Muscle layer of duodenum (tissue), 2 donors: ENCODE measurements around the gene TIRAP.
A peak's percentile ranks its signal among the peaks of the same experiment; 100 is the strongest.

Experiments used
- H3K27ac ChIP-seq: one replicate; pipeline ENCODE4 v1.7.0; 2013; ENCODE audit warnings: mild to moderate bottlenecking, low read length
- H3K27me3 ChIP-seq: one replicate; pipeline ENCODE4 v1.7.0; 2013; ENCODE audit warnings: low read depth, mild to moderate bottlenecking, control low read depth, low read length
- H3K36me3 ChIP-seq, 2 donors: one replicate each; pipeline ENCODE4 v1.7.0; 2013; ENCODE audit warnings: low read length in 2 of 2, control low read depth in 1 of 2, mild to moderate bottlenecking in 1 of 2; ENCODE audit not compliant: insufficient read depth in 2 of 2, control insufficient read depth in 1 of 2
- H3K4me1 ChIP-seq, 2 donors: one replicate each; pipeline ENCODE4 v1.7.0; 2013; ENCODE audit warnings: low read length in 2 of 2, mild to moderate bottlenecking in 2 of 2, control low read depth in 1 of 2, moderate library complexity in 1 of 2; ENCODE audit not compliant: insufficient read depth in 2 of 2, control insufficient read depth in 1 of 2
- H3K4me3 ChIP-seq, 2 donors: one replicate each; pipeline ENCODE4 v1.7.0; 2013; ENCODE audit warnings: low read length in 2 of 2, low read depth in 1 of 2, mild to moderate bottlenecking in 1 of 2
- H3K9me3 ChIP-seq, 2 donors: one replicate each; pipeline ENCODE4 v1.7.0; 2013; ENCODE audit warnings: low read length in 2 of 2, control low read depth in 1 of 2, mild to moderate bottlenecking in 1 of 2; ENCODE audit not compliant: control insufficient read depth in 1 of 2
- donor health status: healthy.

TIRAP gene

GRCh38 chr11:126310200-126310991 is 27.5 kb downstream of the TIRAP start:
- H3K4me1 ChIP-seq = peaks cover 3 to 13% of the 10 kb centered on the region in 2 donors
- no peaks in the 10 kb centered on the region for H3K27me3 ChIP-seq
- H3K36me3 ChIP-seq = no peaks in the 10 kb centered on the region
- H3K4me3 ChIP-seq = no peak overlapping the region
- no peaks in the 10 kb centered on the region for H3K9me3 ChIP-seq
- H3K27ac ChIP-seq = no peak overlapping the region

GRCh38 chr11:126310992-126311310 is 28.1 kb downstream of the TIRAP start:
- no peak overlapping the region for H3K4me3 ChIP-seq
- no peak overlapping the region for H3K27ac ChIP-seq
- peaks cover 3 to 13% of the 10 kb centered on the region in 2 donors for H3K4me1 ChIP-seq
- no peaks in the 10 kb centered on the region for H3K9me3 ChIP-seq
- H3K27me3 ChIP-seq = no peaks in the 10 kb centered on the region
- no peaks in the 10 kb centered on the region for H3K36me3 ChIP-seq

- Histone ChIP-seq H3K27ac (no peak overlapping the region), H3K4me3 (no peak overlapping the region), H3K36me3 (no peaks in the 10 kb centered on the region), H3K9me3 (no peaks in the 10 kb centered on the region), H3K27me3 (no peaks in the 10 kb centered on the region), H3K4me1 (peaks cover 3 to 13% of the 10 kb centered on the region in 2 donors)
Observed at GRCh38 chr11:126311401-126312291, 28.8 kb downstream of the TIRAP start.

- Histone ChIP-seq H3K36me3 (no peaks in the 10 kb centered on the region), H3K27ac (no peak overlapping the region)
Observed at GRCh38 chr11:126312961-126313360, 30.1 kb downstream of the TIRAP start.

GRCh38 chr11:126313826-126314225 is 30.9 kb downstream of the TIRAP start:
- no peak overlapping the region for H3K4me3 ChIP-seq
- peaks cover 0 to 4% of the 10 kb centered on the region in 2 donors for H3K36me3 ChIP-seq
- no peaks in the 10 kb centered on the region for H3K27me3 ChIP-seq
- H3K9me3 ChIP-seq = no peaks in the 10 kb centered on the region
- peaks cover 17 to 27% of the 10 kb centered on the region in 2 donors for H3K4me1 ChIP-seq
- H3K27ac ChIP-seq = no peak overlapping the region

More at GRCh38 chr11:126312961-126313360, 30.1 kb downstream of the TIRAP start:
- Histone ChIP-seq H3K4me1 (peaks cover 9 to 20% of the 10 kb centered on the region in 2 donors), H3K27me3 (no peaks in the 10 kb centered on the region), H3K9me3 (no peaks in the 10 kb centered on the region), H3K4me3 (no peak overlapping the region)

GRCh38 chr11:126317432-126317755 is 34.5 kb downstream of the TIRAP start:
- H3K36me3 ChIP-seq = peaks cover 0 to 4% of the 10 kb centered on the region in 2 donors
- H3K9me3 ChIP-seq = no peaks in the 10 kb centered on the region
- H3K27me3 ChIP-seq = no peaks in the 10 kb centered on the region
- peak overlapping the region in 1 of 2 donors; percentile 39 for H3K4me3 ChIP-seq
- H3K27ac ChIP-seq = peak overlapping the region; percentile 71
- peaks cover 22 to 28% of the 10 kb centered on the region in 2 donors for H3K4me1 ChIP-seq

GRCh38 chr11:126317756-126318573 is 35.1 kb downstream of the TIRAP start:
- Histone ChIP-seq H3K9me3 (no peaks in the 10 kb centered on the region), H3K4me1 (peaks cover 22 to 28% of the 10 kb centered on the region in 2 donors), H3K27ac (peak overlapping the region; percentile 71), H3K27me3 (no peaks in the 10 kb centered on the region), H3K36me3 (peaks cover 0 to 4% of the 10 kb centered on the region in 2 donors), H3K4me3 (peak overlapping the region in 1 of 2 donors; percentile 39)

- H3K4me3 ChIP-seq = peak overlapping the region in 1 of 2 donors; percentile 39
Observed at GRCh38 chr11:126318574-126319373, 35.9 kb downstream of the TIRAP start.

GRCh38 chr11:126319374-126319740 is 36.5 kb downstream of the TIRAP start:
- Histone ChIP-seq H3K27ac (peak overlapping the region; percentile 71), H3K27me3 (no peaks in the 10 kb centered on the region), H3K9me3 (no peaks in the 10 kb centered on the region), H3K4me3 (no peak overlapping the region), H3K36me3 (peaks cover 0 to 4% of the 10 kb centered on the region in 2 donors), H3K4me1 (peaks cover 22 to 28% of the 10 kb centered on the region in 2 donors)

More at GRCh38 chr11:126318574-126319373, 35.9 kb downstream of the TIRAP start:
- no peaks in the 10 kb centered on the region for H3K27me3 ChIP-seq
- peak overlapping the region; percentile 71 for H3K27ac ChIP-seq
- peaks cover 0 to 4% of the 10 kb centered on the region in 2 donors for H3K36me3 ChIP-seq
- no peaks in the 10 kb centered on the region for H3K9me3 ChIP-seq
- H3K4me1 ChIP-seq = peaks cover 22 to 28% of the 10 kb centered on the region in 2 donors

GRCh38 chr11:126322996-126323395 is 40.1 kb downstream of the TIRAP start:
- Histone ChIP-seq H3K4me1 (peaks cover 16 to 18% of the 10 kb centered on the region in 2 donors), H3K36me3 (peaks cover 0 to 4% of the 10 kb centered on the region in 2 donors), H3K4me3 (no peak overlapping the region), H3K9me3 (no peaks in the 10 kb centered on the region), H3K27ac (no peak overlapping the region), H3K27me3 (no peaks in the 10 kb centered on the region)
